Panc1 (cell line): ENCODE data around the gene FAM163A.

Experiments used
- POLR2AphosphoS5 ChIP-seq: IDR thresholded peaks from 2 replicates; pipeline ENCODE4 v1.6.1; 2012; ENCODE audit warnings: mild to moderate bottlenecking, low read depth, low read length, moderate library complexity
- SIN3A ChIP-seq: IDR thresholded peaks from 2 replicates; pipeline ENCODE4 v1.6.1; 2012; ENCODE audit warnings: low read depth, mild to moderate bottlenecking, low read length, moderate library complexity, borderline replicate concordance; ENCODE audit not compliant: insufficient read depth
- TCF7L2 ChIP-seq: IDR thresholded peaks from 2 replicates; pipeline ENCODE4 v1.6.1; 2011; ENCODE audit warnings: mild to moderate bottlenecking, low read depth, low read length, inconsistent platforms
- TF ChIP-seq, protein P1 (sequence below): fragments of 450-650 bp; IDR thresholded peaks from 2 replicates; pipeline ENCODE4 v1.5.1; 2017; ENCODE audit warnings: mild to moderate bottlenecking
- TF ChIP-seq, protein P2 (sequence below), 2 experiments: IDR thresholded peaks; 2 replicates each; pipeline ENCODE4 v1.6.1; 2011 to 2012; ENCODE audit warnings: low read depth in 2 of 2, control low read depth in 1 of 2, low read length in 1 of 2, mild to moderate bottlenecking in 1 of 2, moderate library complexity in 1 of 2; ENCODE audit not compliant: insufficient read depth in 1 of 2

DNA sequence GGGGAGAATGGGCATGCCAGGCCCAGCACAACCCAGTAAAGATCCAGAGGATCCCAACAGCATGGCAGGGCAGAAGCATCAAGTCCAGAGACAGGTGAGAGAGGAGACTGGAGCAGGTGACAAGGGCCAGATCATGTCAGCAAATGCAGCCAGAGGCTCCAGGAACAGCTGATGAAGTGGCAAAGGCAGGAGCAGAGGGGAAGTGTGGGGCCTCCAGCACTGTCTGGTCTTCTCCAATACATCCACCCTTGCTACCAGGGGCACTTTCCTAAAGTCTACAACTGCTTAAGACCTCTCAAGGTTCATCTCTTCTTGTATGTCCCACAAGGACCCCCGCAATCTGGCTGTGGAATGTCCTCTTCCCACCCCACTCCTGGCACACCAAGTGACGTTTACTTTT is 17.4 kb downstream of the FAM163A start:
- TF ChIP-seq, protein P1, sequence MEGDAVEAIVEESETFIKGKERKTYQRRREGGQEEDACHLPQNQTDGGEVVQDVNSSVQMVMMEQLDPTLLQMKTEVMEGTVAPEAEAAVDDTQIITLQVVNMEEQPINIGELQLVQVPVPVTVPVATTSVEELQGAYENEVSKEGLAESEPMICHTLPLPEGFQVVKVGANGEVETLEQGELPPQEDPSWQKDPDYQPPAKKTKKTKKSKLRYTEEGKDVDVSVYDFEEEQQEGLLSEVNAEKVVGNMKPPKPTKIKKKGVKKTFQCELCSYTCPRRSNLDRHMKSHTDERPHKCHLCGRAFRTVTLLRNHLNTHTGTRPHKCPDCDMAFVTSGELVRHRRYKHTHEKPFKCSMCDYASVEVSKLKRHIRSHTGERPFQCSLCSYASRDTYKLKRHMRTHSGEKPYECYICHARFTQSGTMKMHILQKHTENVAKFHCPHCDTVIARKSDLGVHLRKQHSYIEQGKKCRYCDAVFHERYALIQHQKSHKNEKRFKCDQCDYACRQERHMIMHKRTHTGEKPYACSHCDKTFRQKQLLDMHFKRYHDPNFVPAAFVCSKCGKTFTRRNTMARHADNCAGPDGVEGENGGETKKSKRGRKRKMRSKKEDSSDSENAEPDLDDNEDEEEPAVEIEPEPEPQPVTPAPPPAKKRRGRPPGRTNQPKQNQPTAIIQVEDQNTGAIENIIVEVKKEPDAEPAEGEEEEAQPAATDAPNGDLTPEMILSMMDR = no peak
- no peak for TF ChIP-seq POLR2AphosphoS5
- no peak for TF ChIP-seq TCF7L2
- TF ChIP-seq SIN3A = no peak
- TF ChIP-seq, protein P2, sequence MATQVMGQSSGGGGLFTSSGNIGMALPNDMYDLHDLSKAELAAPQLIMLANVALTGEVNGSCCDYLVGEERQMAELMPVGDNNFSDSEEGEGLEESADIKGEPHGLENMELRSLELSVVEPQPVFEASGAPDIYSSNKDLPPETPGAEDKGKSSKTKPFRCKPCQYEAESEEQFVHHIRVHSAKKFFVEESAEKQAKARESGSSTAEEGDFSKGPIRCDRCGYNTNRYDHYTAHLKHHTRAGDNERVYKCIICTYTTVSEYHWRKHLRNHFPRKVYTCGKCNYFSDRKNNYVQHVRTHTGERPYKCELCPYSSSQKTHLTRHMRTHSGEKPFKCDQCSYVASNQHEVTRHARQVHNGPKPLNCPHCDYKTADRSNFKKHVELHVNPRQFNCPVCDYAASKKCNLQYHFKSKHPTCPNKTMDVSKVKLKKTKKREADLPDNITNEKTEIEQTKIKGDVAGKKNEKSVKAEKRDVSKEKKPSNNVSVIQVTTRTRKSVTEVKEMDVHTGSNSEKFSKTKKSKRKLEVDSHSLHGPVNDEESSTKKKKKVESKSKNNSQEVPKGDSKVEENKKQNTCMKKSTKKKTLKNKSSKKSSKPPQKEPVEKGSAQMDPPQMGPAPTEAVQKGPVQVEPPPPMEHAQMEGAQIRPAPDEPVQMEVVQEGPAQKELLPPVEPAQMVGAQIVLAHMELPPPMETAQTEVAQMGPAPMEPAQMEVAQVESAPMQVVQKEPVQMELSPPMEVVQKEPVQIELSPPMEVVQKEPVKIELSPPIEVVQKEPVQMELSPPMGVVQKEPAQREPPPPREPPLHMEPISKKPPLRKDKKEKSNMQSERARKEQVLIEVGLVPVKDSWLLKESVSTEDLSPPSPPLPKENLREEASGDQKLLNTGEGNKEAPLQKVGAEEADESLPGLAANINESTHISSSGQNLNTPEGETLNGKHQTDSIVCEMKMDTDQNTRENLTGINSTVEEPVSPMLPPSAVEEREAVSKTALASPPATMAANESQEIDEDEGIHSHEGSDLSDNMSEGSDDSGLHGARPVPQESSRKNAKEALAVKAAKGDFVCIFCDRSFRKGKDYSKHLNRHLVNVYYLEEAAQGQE (IDR thresholded peaks at IDR 0.05; ENCODE audit: insufficient read depth in 1 of 2, low read depth in 2 of 2, low read length in 1 of 2) = no peak
